Measurements from ENCODE around the gene MRTFB.
"Not testable (repeated sequence)": the region's sequence is repeated elsewhere in the genome, so short reads cannot be mapped to it uniquely, and the experiment has no call there.

MRTFB gene, protein sequence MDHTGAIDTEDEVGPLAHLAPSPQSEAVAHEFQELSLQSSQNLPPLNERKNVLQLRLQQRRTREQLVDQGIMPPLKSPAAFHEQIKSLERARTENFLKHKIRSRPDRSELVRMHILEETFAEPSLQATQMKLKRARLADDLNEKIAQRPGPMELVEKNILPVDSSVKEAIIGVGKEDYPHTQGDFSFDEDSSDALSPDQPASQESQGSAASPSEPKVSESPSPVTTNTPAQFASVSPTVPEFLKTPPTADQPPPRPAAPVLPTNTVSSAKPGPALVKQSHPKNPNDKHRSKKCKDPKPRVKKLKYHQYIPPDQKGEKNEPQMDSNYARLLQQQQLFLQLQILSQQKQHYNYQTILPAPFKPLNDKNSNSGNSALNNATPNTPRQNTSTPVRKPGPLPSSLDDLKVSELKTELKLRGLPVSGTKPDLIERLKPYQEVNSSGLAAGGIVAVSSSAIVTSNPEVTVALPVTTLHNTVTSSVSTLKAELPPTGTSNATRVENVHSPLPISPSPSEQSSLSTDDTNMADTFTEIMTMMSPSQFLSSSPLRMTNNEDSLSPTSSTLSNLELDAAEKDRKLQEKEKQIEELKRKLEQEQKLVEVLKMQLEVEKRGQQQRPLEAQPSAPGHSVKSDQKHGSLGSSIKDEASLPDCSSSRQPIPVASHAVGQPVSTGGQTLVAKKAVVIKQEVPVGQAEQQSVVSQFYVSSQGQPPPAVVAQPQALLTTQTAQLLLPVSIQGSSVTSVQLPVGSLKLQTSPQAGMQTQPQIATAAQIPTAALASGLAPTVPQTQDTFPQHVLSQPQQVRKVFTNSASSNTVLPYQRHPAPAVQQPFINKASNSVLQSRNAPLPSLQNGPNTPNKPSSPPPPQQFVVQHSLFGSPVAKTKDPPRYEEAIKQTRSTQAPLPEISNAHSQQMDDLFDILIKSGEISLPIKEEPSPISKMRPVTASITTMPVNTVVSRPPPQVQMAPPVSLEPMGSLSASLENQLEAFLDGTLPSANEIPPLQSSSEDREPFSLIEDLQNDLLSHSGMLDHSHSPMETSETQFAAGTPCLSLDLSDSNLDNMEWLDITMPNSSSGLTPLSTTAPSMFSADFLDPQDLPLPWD

DNA sequence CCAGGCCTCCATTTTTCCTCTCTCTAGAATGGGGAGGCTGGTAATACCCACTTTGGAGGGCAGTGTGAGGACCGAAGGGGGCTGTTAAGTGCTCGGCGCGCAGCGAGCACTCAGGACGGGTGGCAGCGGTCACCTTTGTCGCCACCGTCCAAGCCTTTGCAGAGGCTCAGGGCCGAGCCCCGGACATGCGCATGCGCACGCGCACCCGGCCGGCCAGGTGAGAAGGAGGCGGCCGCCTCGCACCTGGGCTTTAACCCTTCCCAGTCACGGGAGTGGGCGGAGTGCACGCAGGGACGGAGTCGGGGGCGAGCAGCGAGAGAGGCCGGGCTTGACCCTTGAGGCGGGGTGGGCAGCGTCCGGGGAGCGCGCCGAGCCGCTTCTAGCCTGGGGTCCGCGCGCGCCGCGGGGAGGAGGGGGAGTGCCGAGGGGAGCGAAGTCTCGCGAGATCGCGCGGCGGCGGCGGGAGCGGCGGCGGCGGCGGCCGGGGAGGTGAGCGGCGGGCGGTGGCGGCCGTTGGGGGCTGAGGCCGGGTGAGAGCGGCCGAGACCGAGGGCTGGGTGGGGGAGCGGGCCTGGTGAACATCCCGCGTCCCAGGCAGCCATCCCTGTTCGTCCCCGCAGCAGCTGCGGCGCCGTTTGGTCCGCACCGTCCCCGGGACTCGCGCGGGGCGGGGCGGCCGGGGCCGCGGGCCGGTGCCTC is at the start of gene MRTFB:
TSS of gene MRTFB (plus strand) at position 443 of the 699 bp plus-strand sequence. CDS start 69,288 bp downstream, outside the sequence.
- FAIRE-seq, result no peak

DNA sequence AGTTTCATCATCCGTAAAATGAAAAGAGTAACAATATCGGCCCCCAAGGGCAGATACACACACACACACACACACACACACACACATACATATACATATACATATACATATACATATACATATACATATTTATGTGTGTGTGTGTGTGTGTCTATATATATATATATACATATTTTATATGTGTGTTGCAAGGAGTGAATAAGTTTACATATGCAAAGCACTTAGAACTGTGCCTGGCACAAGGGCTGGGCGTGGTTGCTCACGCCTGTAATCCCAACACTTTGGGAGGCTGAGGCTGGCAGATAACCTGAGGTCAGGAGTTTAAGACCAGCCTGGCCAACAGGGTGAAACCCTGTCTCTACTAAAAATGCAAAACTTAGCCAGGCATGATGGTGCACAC is 47.6 kb upstream of the MRTFB start:
- not testable (repeated sequence) for FAIRE-seq

DNA sequence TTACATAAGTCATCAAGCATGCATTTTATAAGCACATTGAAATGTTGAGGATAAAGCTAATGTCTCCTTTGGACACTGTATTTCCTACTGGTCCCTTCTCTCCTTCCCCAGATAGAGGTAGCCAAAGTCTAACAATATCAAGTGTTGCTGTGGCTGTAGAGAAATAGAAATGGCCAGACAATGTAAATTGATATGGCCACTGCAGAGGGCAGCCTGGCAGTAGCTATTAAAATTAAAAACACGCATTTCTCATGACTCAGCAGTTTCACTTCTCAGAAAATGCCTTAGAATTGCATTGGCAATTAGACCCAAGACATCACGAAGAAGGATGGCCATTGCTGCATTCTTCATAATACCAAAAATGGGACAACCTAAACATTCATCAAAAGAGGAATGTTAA is 46.8 kb upstream of the MRTFB start:
- no peak for FAIRE-seq

DNA sequence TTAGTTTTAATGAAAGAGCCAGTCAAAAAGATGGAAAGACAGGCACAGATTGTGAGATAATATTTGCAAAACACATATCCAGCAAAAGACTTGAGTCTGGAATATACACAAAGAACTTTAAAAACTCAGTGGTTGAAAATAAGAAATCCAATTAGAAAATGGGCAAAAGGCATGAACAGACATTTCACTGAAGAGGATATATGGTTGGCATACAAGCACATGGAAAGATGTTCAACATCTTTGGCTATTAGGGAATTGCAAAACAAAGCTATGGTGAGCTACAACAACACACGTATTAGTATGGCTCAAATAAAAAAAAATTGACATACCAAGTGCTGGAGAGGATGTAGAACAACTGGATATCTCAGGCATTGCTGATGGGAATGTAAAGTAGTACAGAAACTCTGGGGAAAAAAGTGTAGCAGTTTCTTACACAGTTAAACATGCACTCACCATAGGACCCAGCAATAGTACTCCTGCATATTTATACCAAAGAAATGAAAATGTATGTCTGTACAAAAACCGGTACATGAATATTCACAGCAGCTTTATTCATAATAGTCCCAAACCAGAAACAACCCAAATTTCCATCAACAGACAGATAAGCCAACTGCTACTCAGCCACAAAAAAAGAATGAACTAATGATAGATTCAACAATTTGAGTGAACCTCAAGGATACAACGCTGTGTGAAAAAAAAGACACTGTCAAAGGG is 44.4 kb upstream of the MRTFB start:
- FAIRE-seq, result no peak

DNA sequence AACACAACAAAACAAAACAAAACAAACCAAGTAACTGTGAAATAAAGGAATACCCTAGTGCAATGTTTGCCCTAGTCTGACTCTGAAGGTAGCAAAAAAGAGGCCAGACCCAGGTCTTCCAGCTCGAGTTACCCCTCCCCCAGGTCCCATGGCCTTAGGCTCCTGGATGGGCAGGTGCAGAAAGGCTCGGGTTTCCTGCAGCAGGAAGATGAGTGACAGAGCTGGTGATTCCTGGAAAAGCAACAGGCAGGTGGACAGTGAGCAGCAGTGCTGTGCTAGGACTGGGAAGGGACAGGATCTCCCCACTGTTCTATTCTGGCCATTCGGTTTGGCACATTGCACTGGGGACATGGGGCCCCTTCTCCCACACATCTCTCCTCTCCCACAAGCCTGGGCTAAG is 42.9 kb upstream of the MRTFB start:
- FAIRE-seq, result no peak

DNA sequence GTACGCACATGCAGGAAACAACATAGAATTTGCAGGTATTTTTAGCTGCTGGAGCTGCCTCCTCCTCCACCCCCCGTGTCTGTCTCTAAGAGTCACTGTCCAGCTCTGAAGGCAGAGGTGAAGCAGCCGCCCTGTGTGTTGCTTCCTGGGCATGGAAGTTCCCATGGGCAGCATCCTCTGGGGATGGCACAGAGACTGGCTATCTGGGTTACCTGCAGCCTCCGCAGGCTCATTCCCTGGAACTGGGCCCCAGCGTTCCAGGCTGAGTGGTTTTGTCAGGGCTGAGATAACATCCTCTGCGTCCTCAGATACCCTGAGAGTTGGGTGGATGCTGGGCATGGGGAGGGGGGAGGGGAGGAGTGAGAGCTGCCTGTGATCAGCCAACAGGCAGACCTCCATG is 41.5 kb upstream of the MRTFB start:
- FAIRE-seq, result no peak

DNA sequence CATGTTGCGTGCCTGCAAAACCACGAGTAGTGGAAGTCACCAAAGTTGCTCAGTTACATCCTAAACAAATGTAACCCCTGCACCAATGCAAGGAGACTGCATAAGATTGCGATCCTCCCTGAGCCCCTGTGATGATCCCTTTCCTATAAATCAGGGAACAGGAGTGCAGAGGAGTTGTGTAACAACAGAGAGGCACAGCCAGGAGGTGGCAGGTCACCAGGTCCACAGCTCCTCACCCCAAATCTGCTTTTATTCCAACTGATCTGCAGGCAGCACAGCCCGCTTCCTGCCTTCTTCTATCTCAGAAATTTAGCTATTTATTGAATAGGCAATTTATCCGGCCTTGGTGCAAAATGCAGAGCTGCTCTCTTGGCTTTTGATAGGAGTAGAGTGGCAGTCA is 36.0 kb upstream of the MRTFB start:
- FAIRE-seq, result no peak

DNA sequence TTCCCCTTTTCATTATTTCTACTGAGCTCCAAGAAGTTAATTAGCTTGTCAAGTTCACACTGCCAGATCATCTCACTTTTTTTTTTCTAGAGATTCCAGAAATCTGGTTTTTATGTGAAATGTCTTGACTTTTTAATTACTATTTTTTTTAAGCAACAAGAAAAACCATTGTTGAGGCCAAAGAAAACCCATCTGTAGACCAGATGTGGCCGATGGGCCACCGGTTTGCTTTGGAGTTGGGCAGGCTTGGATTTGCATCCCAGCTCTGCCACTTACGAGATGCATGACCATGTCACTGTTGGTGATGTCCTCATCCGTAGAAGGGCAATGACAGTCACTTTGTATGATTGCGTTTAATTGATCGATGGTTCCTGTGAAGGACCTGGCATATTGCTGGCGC is 34.2 kb upstream of the MRTFB start:
- FAIRE-seq, result no peak

DNA sequence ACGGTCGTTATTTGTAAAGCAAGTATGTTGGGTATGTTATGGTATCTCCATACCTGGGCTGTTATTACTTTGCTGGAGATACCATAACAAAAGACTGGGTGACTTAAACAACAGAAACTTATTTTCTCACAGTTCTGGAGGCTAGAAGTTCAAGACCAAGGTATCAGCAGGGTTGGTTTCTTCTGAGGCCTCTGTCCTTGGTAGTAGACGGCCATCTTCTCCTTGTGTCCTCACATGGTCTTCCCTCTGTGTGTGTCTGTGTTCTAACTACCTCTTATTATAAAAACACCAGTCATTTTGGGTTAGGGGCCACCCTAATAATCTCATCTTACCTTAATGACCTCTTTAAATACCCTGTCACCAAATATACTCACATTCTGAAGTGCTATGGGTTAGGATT is 33.2 kb upstream of the MRTFB start:
- no peak for FAIRE-seq

DNA sequence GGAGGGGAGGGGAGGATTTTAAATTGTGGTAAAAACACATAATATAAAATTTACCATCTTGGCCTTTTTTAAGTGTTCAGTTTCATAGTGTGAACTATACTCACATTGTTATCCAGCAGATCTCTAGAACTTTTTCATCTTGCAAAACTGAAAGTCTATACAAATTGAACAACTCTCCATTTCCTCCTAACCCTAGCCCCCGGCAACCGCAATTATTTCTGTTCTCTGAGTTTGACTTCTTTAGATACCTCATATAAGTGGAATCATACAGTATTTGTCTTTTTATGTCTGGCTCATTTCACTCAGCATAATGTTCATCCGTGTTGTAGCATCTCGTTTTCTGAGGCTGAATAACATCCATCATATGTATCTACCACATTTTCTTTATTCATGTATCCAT is 30.0 kb upstream of the MRTFB start:
- no peak for FAIRE-seq

DNA sequence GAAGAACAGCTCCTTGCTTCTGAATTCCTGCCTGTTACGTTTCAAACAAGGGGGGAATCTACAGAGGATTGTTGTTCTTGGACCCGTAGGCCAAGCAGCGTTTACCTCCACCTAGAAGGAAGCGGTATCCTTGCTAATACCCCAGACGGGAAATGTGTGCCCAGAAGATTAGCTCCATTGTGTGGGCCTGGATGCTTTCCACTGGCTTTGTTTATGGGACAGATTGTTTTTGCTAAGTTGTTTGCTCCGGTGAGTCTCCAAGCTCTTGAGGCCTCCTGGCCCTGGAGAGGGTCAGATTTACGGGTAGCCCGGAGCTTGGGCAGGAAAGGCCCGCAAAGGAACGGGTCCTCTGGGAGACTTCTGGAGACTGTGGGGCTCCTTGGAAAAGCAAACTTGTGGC is 28.4 kb upstream of the MRTFB start:
- FAIRE-seq, result no peak

DNA sequence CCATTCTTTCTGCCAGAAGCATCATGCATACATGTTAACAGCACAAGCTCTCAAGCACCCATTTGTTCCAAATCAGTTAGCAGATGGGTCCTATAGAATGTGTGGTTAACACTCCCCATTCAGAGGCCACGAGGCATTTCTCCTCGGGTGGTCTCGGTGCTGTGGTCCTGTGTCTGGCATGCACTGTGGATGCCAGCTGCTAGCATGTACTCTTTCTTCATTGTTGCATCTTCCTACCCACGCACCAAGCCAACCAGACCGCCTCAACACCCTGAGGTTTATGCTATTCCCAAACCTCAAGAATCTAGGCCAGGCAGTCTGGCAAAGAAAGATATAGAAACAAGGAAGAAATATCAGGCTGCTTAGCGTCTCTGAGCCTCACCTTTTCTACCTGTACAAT is 27.8 kb upstream of the MRTFB start:
- no peak for FAIRE-seq

DNA sequence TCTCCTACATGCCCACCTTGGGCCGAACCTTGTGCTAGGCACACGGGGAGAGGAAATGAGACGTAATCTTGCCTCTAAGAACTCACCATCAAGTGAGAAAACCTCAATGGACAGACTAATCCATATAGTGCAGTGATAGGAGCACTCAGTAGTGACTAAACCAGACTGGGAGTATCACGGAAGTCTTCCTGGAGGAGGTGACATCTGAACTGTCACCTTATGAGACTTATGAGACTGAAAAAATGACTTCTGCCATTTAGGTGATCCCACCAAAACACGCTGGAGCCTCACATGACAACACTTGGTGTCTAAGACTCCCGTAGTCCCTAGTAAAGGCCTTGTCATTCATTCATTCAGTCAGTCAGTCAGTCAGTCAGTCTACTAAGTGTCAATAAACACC is 27.3 kb upstream of the MRTFB start:
- FAIRE-seq, result no peak

DNA sequence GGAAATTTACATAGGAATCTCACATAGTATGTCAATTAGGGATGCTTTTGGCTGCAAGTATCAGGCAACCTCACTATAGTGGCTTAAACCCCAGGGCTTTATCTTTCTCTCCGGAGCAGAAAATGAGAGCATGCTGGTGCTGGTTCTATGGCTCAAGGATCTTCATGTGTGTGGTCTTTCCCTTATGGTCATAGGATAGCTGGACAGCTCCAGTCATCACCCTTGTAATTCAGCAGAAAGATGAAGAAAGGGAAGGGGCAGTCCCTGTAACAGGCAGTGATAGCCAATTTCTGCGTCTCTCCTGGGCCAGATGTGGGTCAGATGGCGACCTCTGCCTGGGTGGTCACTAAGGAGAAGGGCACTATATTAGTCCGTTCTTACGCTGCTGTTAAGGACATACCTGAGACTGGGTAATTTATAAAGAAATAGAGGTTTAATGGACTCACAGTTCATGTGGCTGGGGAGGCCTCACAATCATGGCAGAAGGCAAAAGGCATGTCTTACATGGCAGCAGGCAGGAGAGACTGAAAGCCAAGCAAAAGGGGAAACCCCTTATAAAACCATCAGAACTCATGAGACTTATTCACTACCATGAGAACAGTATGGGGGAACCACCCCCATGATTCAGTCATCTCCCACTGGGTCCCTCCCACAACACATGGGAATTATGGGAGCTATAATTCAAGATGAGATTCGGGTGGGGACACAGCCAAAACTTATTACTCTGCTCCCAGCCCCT is 23.8 kb upstream of the MRTFB start:
- FAIRE-seq, result not testable (repeated sequence)

DNA sequence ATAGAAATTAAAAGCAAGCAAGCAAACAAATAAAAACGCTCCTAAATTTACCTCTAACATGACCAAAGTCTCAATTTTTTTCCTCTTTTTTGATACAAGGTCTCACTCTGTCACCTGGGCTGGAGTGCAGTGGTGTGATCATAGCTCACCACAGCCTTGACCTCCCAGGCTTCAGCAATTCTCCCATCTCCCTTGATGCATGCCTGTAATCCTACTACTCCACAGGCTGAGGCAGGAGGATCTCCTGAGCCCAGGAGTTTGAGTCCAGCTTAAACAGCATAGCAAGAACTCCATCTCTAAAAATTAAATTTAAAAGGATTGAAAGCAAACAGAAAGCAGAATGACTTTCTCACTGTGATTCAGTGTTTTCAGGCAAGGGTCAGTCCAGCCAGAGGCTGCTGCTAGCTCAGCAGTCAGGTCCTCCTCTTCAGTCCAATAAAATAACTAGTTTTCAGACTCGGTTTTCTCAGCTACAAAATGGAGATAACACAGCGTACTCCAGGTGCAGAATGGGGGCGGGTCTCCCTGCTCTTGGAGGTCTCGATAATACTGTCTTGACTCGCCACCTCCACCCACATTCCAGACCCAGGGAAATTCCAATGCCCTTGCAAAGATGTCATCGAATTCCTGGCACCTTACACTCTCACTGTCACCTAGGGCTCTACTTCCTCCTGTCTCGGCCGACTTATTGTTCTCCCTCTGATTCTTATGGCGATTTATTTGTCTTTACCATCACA is 20.7 kb upstream of the MRTFB start:
- no peak for FAIRE-seq

DNA sequence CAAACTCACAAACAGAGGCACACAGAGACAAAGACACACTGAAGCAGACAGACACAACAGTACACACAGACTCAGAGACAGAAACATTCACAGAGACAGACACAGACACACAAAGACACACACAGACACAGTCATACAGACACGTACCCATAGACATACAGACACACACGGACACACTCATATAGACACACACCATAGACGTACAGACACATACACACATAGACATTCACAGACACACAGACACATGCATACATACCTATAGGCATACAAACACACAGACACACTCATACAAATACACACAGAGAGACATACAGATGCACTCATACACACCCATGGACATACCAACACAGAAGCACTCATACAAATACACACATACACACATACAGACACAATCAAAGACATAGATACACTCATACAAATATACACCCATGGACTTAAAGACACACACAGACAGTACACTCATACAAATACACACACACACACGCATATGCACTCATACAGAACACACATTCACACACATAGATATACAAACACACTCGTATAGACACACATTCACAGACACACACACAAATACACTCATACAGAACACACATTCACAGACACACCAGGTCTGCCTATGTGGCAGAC is 19.9 kb upstream of the MRTFB start:
- no peak for FAIRE-seq

DNA sequence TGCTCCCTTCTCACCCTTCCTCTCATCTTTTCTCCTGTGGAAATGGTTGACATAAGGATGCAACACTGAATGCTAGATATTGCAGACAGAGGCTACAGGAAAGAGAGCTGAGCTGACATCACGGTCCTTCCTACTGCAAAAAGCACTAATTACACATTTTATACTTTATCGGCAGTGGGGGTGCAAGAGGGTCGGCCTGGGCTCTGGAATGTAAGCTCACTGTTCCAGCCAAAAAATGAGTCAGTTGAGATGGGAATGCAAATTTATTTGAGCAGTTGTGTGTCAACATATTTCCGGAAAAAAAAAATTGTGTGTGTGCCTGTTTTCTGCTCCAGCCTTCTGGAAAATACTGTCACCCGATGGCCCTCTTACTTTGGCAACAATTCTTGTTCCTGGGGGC is 14.1 kb upstream of the MRTFB start:
- FAIRE-seq, result no peak

DNA sequence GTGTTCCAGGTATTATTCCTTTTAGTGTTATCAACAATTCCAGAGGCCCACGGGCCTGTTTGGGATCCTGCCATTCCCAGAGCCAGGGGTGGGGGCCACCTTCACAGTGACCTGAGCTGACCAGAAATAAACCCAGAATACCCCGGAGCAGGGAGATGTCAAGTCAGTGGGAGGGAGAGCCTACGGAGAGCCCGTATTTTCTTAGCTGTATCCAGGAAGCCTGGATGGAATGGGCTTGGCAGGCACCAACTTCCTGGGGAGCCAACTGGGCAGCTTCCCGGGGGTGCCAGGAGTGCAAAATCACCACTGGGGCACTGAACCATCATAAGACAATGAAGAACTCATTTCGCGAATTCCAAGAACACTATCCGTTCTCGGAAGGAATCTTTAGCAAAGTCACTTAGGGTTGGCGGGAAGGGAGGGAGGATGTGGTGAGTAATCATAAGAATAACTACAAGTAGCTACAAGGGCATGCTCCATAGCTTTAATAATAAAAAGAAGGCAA is 13.2 kb upstream of the MRTFB start:
- FAIRE-seq, result no peak

DNA sequence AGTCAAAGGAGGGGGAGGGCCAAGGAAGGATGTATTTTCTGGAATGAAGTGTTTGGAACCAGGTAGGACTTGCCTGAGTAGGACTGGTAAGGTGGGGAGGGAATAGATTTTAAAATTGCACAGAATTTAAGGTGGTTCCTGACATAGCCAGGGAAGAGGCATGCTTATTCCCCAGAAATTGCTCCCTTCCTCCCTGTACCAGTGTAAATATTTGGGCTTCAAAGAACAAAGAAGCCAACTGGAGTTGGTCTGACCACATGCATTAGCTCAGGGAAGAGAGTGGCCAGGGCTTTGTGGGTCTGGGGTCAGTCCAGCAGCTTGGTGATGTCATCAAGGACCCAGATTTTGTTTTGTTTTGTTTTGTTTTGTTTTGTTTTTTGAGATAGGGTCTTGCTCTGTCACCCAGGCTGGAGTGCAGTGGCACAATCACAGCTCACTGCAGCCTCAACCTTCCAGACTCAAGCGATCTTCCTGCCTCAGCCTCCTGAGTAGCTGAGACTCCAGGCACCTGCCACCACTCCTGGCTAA is 9.3 kb upstream of the MRTFB start:
- FAIRE-seq, result no peak

DNA sequence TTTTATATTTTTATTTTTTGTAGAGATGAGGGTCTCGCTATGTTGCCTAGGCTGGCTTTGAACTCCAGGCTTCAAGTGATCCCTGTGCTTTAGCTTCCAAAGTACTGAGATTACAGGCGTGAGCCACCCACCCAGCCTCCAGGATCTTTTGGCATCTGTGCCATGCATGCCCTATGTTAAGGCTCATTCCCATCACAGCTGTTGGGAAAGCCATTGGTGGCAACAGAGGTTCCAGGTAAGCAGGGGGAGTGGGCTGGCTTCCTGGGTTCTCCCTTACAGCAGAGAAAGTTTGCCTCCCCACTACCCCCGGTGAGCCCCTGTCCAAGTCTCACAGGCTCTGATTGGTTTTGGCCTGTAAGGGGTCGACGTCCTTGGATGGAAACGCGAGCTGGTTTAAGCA is 8.9 kb upstream of the MRTFB start:
- FAIRE-seq, result no peak

Data from G401.6 (cell line).